Thoracic aorta (tissue), 2 donors: ENCODE data around the gene TUFM. TPM values are rescaled to one million over a fixed set of nuclear protein-coding genes. Genes with fewer than 3 reads are reported as not detected.
A peak's percentile ranks its signal among the peaks of the same experiment; 100 is the strongest.
"Not testable (repeated sequence)": the region's sequence is repeated elsewhere in the genome, so short reads cannot be mapped to it uniquely, and the experiment has no call there.

Experiments
- ATAC-seq: fragments of 150-250 bp; one replicate; pipeline ENCODE4 v1.8.0; 2017; ENCODE audit warnings: low read depth; ENCODE audit not compliant: insufficient number of reproducible peaks, low FRiP score
- DNase-seq: peaks from one replicate; pipeline ENCODE4 v3.0.0-alpha.2; 2020; ENCODE audit warnings: low spot score
- H3K27ac ChIP-seq, 2 donors: fragments of 200-600 bp; sonication (generic); 1 replicate in 1 of 2; 2 replicates in 1 of 2; pipeline ENCODE4 v1.5.1; 2016; ENCODE audit warnings: mild to moderate bottlenecking in 2 of 2, moderate library complexity in 2 of 2
- H3K27me3 ChIP-seq: fragments of 200-600 bp; sonication (generic); replicated peaks from 2 replicates; pipeline ENCODE4 v1.6.0; 2016; ENCODE audit warnings: mild to moderate bottlenecking; ENCODE audit not compliant: insufficient read depth
- H3K36me3 ChIP-seq: fragments of 200-600 bp; sonication (generic); one replicate; pipeline ENCODE4 v1.5.1; 2016
- H3K4me1 ChIP-seq, 2 donors: fragments of 200-600 bp; sonication (generic); 1 replicate in 1 of 2; 2 replicates in 1 of 2; pipeline versions ENCODE4 v1.5.1 to v1.6.0; 2016; ENCODE audit warnings: low read depth in 2 of 2, mild to moderate bottlenecking in 1 of 2; ENCODE audit not compliant: control insufficient read depth in 1 of 2
- H3K4me3 ChIP-seq: fragments of 200-600 bp; sonication (generic); 2 replicates; pipeline ENCODE4 v1.5.1; 2016; ENCODE audit warnings: mild to moderate bottlenecking
- H3K9me3 ChIP-seq: fragments of 200-600 bp; sonication (generic); 2 replicates; pipeline ENCODE4 v1.5.1; 2016
- total RNA-seq, 2 donors: library from RNA; depleted of rRNA; stranded (reverse); fragments of >200 nt; gene quantifications; one replicate each; pipeline versions ENCODE4 v1.1.0 to v1.2.3, GENCODE V29; 2016
- TF ChIP-seq, protein P1 (sequence below): fragments of 200-600 bp; sonication (generic); IDR thresholded peaks from one replicate; pipeline ENCODE4 v1.5.1; 2019; ENCODE audit warnings: antibody characterized with exemption

The TUFM gene
- total RNA-seq, 2 donors from 2014 or later: 48.9 to 50.2 TPM

GRCh38 chr16:28873543-28874201, 27.5 kb upstream of the TUFM start:
- no peak overlapping the region for H3K27ac ChIP-seq
- H3K9me3 ChIP-seq: no peaks in the 10 kb centered on the region
- DNase-seq: no peak
- no peak for ATAC-seq
- no peak overlapping the region for H3K4me3 ChIP-seq
- TF ChIP-seq, protein P1, sequence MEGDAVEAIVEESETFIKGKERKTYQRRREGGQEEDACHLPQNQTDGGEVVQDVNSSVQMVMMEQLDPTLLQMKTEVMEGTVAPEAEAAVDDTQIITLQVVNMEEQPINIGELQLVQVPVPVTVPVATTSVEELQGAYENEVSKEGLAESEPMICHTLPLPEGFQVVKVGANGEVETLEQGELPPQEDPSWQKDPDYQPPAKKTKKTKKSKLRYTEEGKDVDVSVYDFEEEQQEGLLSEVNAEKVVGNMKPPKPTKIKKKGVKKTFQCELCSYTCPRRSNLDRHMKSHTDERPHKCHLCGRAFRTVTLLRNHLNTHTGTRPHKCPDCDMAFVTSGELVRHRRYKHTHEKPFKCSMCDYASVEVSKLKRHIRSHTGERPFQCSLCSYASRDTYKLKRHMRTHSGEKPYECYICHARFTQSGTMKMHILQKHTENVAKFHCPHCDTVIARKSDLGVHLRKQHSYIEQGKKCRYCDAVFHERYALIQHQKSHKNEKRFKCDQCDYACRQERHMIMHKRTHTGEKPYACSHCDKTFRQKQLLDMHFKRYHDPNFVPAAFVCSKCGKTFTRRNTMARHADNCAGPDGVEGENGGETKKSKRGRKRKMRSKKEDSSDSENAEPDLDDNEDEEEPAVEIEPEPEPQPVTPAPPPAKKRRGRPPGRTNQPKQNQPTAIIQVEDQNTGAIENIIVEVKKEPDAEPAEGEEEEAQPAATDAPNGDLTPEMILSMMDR: peak; percentile 59
- H3K4me1 ChIP-seq: no peaks in the 10 kb centered on the region
- H3K36me3 ChIP-seq: peaks cover 41% of the 10 kb centered on the region
- H3K27me3 ChIP-seq: no peaks in the 10 kb centered on the region

- Histone ChIP-seq H3K9me3 (no peaks in the 10 kb centered on the region), H3K27ac (no peak overlapping the region), H3K4me1 (no peaks in the 10 kb centered on the region), H3K4me3 (no peak overlapping the region), H3K36me3 (peaks cover 45% of the 10 kb centered on the region), H3K27me3 (no peaks in the 10 kb centered on the region)
- ATAC-seq (no peak), DNase-seq (no peak)
- TF ChIP-seq, protein P1: no peak
Measured at GRCh38 chr16:28872952-28873351, 26.8 kb upstream of the TUFM start.

- TF ChIP-seq, protein P1: no peak
Measured at GRCh38 chr16:28869201-28869600, 23.1 kb upstream of the TUFM start.

GRCh38 chr16:28867646-28868045, 21.5 kb upstream of the TUFM start:
- peaks cover 7 to 20% of the 10 kb centered on the region in 2 donors for H3K4me1 ChIP-seq
- DNase-seq, ATAC-seq, H3K4me3 ChIP-seq, H3K9me3 ChIP-seq, H3K27me3 ChIP-seq, H3K27ac ChIP-seq: not testable (repeated sequence)
- H3K36me3 ChIP-seq: peaks cover 40% of the 10 kb centered on the region

More at GRCh38 chr16:28869201-28869600, 23.1 kb upstream of the TUFM start:
- Histone ChIP-seq H3K27me3 (no peaks in the 10 kb centered on the region), H3K36me3 (peaks cover 42% of the 10 kb centered on the region), H3K9me3 (no peaks in the 10 kb centered on the region), H3K4me1 (peaks cover 7 to 15% of the 10 kb centered on the region in 2 donors), H3K27ac (no peak overlapping the region), H3K4me3 (no peak overlapping the region)
- ATAC-seq (no peak), DNase-seq (no peak)

- Histone ChIP-seq H3K4me3 (no peak overlapping the region), H3K36me3 (peaks cover 36% of the 10 kb centered on the region), H3K9me3 (no peaks in the 10 kb centered on the region), H3K27ac (no peak overlapping the region), H3K27me3 (no peaks in the 10 kb centered on the region), H3K4me1 (peaks cover 10 to 24% of the 10 kb centered on the region in 2 donors)
- DNase-seq (no peak), ATAC-seq (no peak)
- TF ChIP-seq, protein P1: no peak
Measured at GRCh38 chr16:28867241-28867640, 21.1 kb upstream of the TUFM start.

DNA sequence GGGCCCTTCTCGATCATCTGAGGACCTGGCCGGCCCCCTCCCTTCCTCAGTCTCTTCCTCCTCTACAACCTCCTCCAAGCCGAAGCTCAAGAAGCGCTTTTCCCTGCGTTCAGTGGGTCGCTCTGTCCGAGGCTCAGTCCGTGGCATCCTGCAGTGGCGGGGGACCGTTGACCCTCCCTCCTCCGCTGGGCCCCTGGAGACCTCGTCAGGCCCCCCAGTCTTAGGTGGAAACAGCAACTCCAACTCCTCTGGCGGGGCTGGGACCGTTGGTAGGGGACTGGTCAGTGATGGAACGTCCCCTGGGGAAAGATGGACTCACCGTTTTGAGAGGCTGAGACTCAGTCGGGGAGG, 20.3 kb upstream of the TUFM start:
- H3K36me3 ChIP-seq: peaks cover 28% of the 10 kb centered on the region
- ATAC-seq: no peak
- H3K4me1 ChIP-seq: peaks cover 10 to 25% of the 10 kb centered on the region in 2 donors
- H3K9me3 ChIP-seq: no peaks in the 10 kb centered on the region
- no peak overlapping the region for H3K27ac ChIP-seq
- H3K4me3 ChIP-seq: no peak overlapping the region
- no peak for DNase-seq
- TF ChIP-seq, protein P1: no peak
- no peaks in the 10 kb centered on the region for H3K27me3 ChIP-seq
